RKO (cell line): Measurements from ENCODE around the gene GOLGA7B.

Experiments used
- DNase-seq: peaks from one replicate; pipeline ENCODE4 v3.0.0-alpha.2; 2016; ENCODE audit warnings: low spot score

Gene GOLGA7B

GRCh38 chr10:97849687-97850402, at the start of gene GOLGA7B:
Gene GOLGA7B, plus strand, starts transcription at chr10:97849843. Its CDS starts 461 bp downstream, at chr10:97850304.
- peak; percentile 29 for DNase-seq

- no peak for DNase-seq
Observed at GRCh38 chr10:97800474-97800873, 49.2 kb upstream of the GOLGA7B start.

GRCh38 chr10:97801422-97801821, 48.2 kb upstream of the GOLGA7B start:
- no peak for DNase-seq

- DNase-seq, result no peak
Observed at GRCh38 chr10:97805096-97805884, 44.4 kb upstream of the GOLGA7B start.

- no peak for DNase-seq
Observed at GRCh38 chr10:97805949-97806348, 43.7 kb upstream of the GOLGA7B start.

- DNase-seq, result peak; percentile 16
Observed at GRCh38 chr10:97810446-97810845, 39.2 kb upstream of the GOLGA7B start.

- no peak for DNase-seq
Observed at GRCh38 chr10:97811958-97812357, 37.7 kb upstream of the GOLGA7B start.

- no peak for DNase-seq
Observed at GRCh38 chr10:97812696-97813095, 36.9 kb upstream of the GOLGA7B start.

GRCh38 chr10:97813311-97813710, 36.3 kb upstream of the GOLGA7B start:
- no peak for DNase-seq

GRCh38 chr10:97814996-97815395, 34.6 kb upstream of the GOLGA7B start:
- DNase-seq, result no peak

- no peak for DNase-seq
Observed at GRCh38 chr10:97816609-97817008, 33.0 kb upstream of the GOLGA7B start.

- no peak for DNase-seq
Observed at GRCh38 chr10:97818572-97818971, 31.1 kb upstream of the GOLGA7B start.

GRCh38 chr10:97820096-97820704, 29.4 kb upstream of the GOLGA7B start:
- DNase-seq, result no peak

GRCh38 chr10:97821308-97822038, 28.2 kb upstream of the GOLGA7B start:
- DNase-seq, result no peak

GRCh38 chr10:97822261-97822687, 27.4 kb upstream of the GOLGA7B start:
- no peak for DNase-seq

GRCh38 chr10:97823734-97824133, 25.9 kb upstream of the GOLGA7B start:
- no peak for DNase-seq

GRCh38 chr10:97825020-97825760, 24.5 kb upstream of the GOLGA7B start:
- no peak for DNase-seq

GRCh38 chr10:97826892-97827291, 22.8 kb upstream of the GOLGA7B start:
- no peak for DNase-seq

- DNase-seq, result no peak
Observed at GRCh38 chr10:97827702-97828291, 21.8 kb upstream of the GOLGA7B start.

GRCh38 chr10:97828721-97829120, 20.9 kb upstream of the GOLGA7B start:
- DNase-seq, result no peak

GRCh38 chr10:97830064-97830463, 19.6 kb upstream of the GOLGA7B start:
- DNase-seq, result no peak
